Activated CD8-positive, alpha-beta memory T cell treated with anti-CD3 and anti-CD28 coated beads for 4 hours (primary cell): ENCODE results near the gene NLRC5.
"Not testable (repeated sequence)": the region's sequence is repeated elsewhere in the genome, so short reads cannot be mapped to it uniquely, and the experiment has no call there.

Source experiments
- DNase-seq, 2 donors: peaks; one replicate each; pipeline ENCODE4 v3.0.0-alpha.2; 2020; ENCODE audit warnings: low read depth in 2 of 2

The NLRC5 gene

GRCh38 chr16:57102888-57103851 lies 113.8 kb downstream of the NLRC5 start:
- no peak for DNase-seq

- no peak for DNase-seq
These were observed 115.3 kb downstream of the NLRC5 start for GRCh38 chr16:57104706-57105105.

- DNase-seq, result no peak
These were observed 115.8 kb downstream of the NLRC5 start for GRCh38 chr16:57105184-57105583.

GRCh38 chr16:57106767-57107166 lies 117.4 kb downstream of the NLRC5 start:
- no peak for DNase-seq

- no peak for DNase-seq
These were observed 118.1 kb downstream of the NLRC5 start for GRCh38 chr16:57107321-57107922.

- no peak for DNase-seq
These were observed 119.1 kb downstream of the NLRC5 start for GRCh38 chr16:57108432-57108831.

GRCh38 chr16:57109259-57110105 lies 120.1 kb downstream of the NLRC5 start:
- DNase-seq, result not testable (repeated sequence)

- no peak for DNase-seq
These were observed 121.6 kb downstream of the NLRC5 start for GRCh38 chr16:57110937-57111336.

- no peak for DNase-seq
These were observed 122.1 kb downstream of the NLRC5 start for GRCh38 chr16:57111420-57111819.

- DNase-seq, result no peak
These were observed 123.2 kb downstream of the NLRC5 start for GRCh38 chr16:57112403-57113041.

GRCh38 chr16:57113042-57113453 lies 123.7 kb downstream of the NLRC5 start:
- no peak for DNase-seq

GRCh38 chr16:57113664-57114063 lies 124.3 kb downstream of the NLRC5 start:
- DNase-seq, result no peak

GRCh38 chr16:57115168-57115513 lies 125.8 kb downstream of the NLRC5 start:
- no peak for DNase-seq

- no peak for DNase-seq
These were observed 126.3 kb downstream of the NLRC5 start for GRCh38 chr16:57115514-57116182.

GRCh38 chr16:57118461-57119084 lies 129.2 kb downstream of the NLRC5 start:
- no peak for DNase-seq

GRCh38 chr16:57123216-57123973 lies 134.0 kb downstream of the NLRC5 start:
- no peak for DNase-seq

- DNase-seq, result no peak
These were observed 134.8 kb downstream of the NLRC5 start for GRCh38 chr16:57123974-57124674.

- DNase-seq, result no peak
These were observed 136.0 kb downstream of the NLRC5 start for GRCh38 chr16:57125376-57125775.

GRCh38 chr16:57125969-57126368 lies 136.6 kb downstream of the NLRC5 start:
- DNase-seq, result no peak
